Measurements from ENCODE around the gene ARAF.

DNA sequence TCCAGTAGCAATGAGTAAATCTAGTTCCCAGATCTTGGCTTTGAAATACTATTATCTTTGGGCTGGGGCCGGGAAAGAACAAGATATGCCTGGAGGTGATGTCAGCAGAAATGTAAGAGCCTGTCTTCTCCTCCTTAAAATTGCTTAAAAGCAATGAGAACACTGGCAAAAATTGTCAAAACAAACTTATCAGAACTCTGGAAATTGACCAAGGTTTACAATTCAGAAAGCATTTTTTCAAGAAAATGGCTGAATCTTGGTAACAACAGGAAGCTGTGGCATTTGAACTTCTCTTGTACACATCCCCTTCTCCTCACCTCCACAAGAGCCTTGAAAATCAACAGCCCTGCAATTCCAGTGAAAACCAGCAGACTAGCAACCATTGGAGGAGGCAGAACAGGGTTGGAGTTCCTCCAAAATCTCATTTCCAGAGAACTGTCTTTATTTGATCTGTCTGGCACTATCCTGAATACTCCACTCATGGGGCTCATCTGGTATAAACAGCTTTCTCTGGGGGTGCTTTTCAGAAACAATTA lies 34.8 kb downstream of the ARAF start:
- TF ChIP-seq ZFP3 (tag by site-specific recombination; IDR thresholded peaks at IDR 0.05; ENCODE audit: low read depth), result no peak
- no peak for TF ChIP-seq ZNF132 (tag by site-specific recombination; IDR thresholded peaks at IDR 0.05; ENCODE audit: borderline replicate concordance)
- no peak for TF ChIP-seq ZXDB (tag by site-specific recombination; IDR thresholded peaks at IDR 0.05)
- TF ChIP-seq, protein P1, sequence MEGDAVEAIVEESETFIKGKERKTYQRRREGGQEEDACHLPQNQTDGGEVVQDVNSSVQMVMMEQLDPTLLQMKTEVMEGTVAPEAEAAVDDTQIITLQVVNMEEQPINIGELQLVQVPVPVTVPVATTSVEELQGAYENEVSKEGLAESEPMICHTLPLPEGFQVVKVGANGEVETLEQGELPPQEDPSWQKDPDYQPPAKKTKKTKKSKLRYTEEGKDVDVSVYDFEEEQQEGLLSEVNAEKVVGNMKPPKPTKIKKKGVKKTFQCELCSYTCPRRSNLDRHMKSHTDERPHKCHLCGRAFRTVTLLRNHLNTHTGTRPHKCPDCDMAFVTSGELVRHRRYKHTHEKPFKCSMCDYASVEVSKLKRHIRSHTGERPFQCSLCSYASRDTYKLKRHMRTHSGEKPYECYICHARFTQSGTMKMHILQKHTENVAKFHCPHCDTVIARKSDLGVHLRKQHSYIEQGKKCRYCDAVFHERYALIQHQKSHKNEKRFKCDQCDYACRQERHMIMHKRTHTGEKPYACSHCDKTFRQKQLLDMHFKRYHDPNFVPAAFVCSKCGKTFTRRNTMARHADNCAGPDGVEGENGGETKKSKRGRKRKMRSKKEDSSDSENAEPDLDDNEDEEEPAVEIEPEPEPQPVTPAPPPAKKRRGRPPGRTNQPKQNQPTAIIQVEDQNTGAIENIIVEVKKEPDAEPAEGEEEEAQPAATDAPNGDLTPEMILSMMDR (tag by site-specific recombination; IDR thresholded peaks at IDR 0.05), result no peak
- TF ChIP-seq, protein P2, sequence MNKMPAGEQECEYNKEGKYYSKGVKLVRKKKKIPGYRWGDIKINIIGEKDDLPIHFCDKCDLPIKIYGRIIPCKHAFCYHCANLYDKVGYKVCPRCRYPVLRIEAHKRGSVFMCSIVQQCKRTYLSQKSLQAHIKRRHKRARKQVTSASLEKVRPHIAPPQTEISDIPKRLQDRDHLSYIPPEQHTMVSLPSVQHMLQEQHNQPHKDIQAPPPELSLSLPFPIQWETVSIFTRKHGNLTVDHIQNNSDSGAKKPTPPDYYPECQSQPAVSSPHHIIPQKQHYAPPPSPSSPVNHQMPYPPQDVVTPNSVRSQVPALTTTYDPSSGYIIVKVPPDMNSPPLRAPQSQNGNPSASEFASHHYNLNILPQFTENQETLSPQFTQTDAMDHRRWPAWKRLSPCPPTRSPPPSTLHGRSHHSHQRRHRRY (tag by site-specific recombination; IDR thresholded peaks at IDR 0.05), result no peak
- no peak for TF ChIP-seq ZBTB17 (tag by site-specific recombination; IDR thresholded peaks at IDR 0.05)
- TF ChIP-seq ZNF558 (tag by site-specific recombination; IDR thresholded peaks at IDR 0.05), result no peak
- TF ChIP-seq ZNF843 (tag by site-specific recombination; IDR thresholded peaks at IDR 0.05), result no peak
- TF ChIP-seq ZNF274 (IDR thresholded peaks at IDR 0.05; ENCODE audit: low read length), result no peak
- TF ChIP-seq ZNF274 (tag by site-specific recombination; IDR thresholded peaks at IDR 0.05; ENCODE audit: borderline replicate concordance), result no peak
- TF ChIP-seq, protein P3, sequence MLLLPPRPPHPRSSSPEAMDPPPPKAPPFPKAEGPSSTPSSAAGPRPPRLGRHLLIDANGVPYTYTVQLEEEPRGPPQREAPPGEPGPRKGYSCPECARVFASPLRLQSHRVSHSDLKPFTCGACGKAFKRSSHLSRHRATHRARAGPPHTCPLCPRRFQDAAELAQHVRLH (tag by site-specific recombination; IDR thresholded peaks at IDR 0.05), result no peak
